WTC11 (cell line): ENCODE measurements around the gene TMEM204. TPM values are rescaled to one million over a fixed set of nuclear protein-coding genes. Genes with fewer than 3 reads are reported as not detected.

Experiments
- ATAC-seq: fragments of 200-7000 bp; cut with Tn5 transposase; 2 replicates; pipeline ENCODE4 v1.10.0; 2021; ENCODE audit warnings: mild to moderate bottlenecking, moderate library complexity
- CTCF ChIA-PET: fragments of 300-600 bp; sonication (Branson Sonifier 250); formaldehyde crosslinking; loops from one replicate; lab custom pipeline; 2021; ENCODE audit warnings: antibody characterized with exemption; lab: Charles Lee
- POLR2A ChIA-PET: fragments of 350-600 bp; sonication (Branson Sonifier 250); formaldehyde crosslinking; loops from one replicate; lab custom pipeline; 2021; ENCODE audit warnings: antibody characterized with exemption; lab: Charles Lee
- DNase-seq: peaks from one replicate; pipeline ENCODE4 v3.0.0; 2021; ENCODE audit warnings: low spot score
- H3K27ac Mint-ChIP-seq: 2 replicates; pipeline ENCODE4 v1.8.0; 2021; ENCODE audit warnings: mixed read lengths
- H3K27me3 Mint-ChIP-seq: 2 replicates; pipeline ENCODE4 v1.8.0; 2021; ENCODE audit warnings: low read depth, mild to moderate bottlenecking, moderate library complexity, mixed read lengths
- H3K36me3 Mint-ChIP-seq: 2 replicates; pipeline ENCODE4 v1.8.0; 2021; ENCODE audit warnings: mixed read lengths
- H3K4me1 Mint-ChIP-seq: 2 replicates; pipeline ENCODE4 v1.8.0; 2022; ENCODE audit warnings: mixed read lengths
- H3K4me3 Mint-ChIP-seq: 2 replicates; pipeline ENCODE4 v1.8.0; 2021; ENCODE audit warnings: mild to moderate bottlenecking, moderate library complexity, mixed read lengths
- H3K9me3 Mint-ChIP-seq: 2 replicates; pipeline ENCODE4 v1.8.0; 2021; ENCODE audit warnings: mixed read lengths
- ATF1 ChIP-seq: sonication (generic); formaldehyde crosslinking; IDR thresholded peaks from 2 replicates; pipeline ENCODE4 v1.8.1; 2023; ENCODE audit warnings: mild to moderate bottlenecking, moderate library complexity, missing genetic modification reagents
- ATF2 ChIP-seq: sonication (generic); formaldehyde crosslinking; IDR thresholded peaks from 2 replicates; pipeline ENCODE4 v1.8.1; 2022; ENCODE audit warnings: low read depth, missing genetic modification reagents, borderline replicate concordance
- ATF6 ChIP-seq: sonication (generic); formaldehyde crosslinking; IDR thresholded peaks from 2 replicates; pipeline ENCODE4 v1.8.1; 2023; ENCODE audit warnings: mild to moderate bottlenecking, missing genetic modification reagents
- CREM ChIP-seq: sonication (generic); formaldehyde crosslinking; IDR thresholded peaks from 2 replicates; pipeline ENCODE4 v1.8.1; 2022; ENCODE audit warnings: mild to moderate bottlenecking, missing genetic modification reagents, moderate library complexity
- FOXP4 ChIP-seq: sonication (generic); formaldehyde crosslinking; IDR thresholded peaks from 2 replicates; pipeline ENCODE4 v1.8.0; 2022; ENCODE audit warnings: mild to moderate bottlenecking, missing genetic modification reagents
- IRF1 ChIP-seq: sonication (generic); formaldehyde crosslinking; IDR thresholded peaks from 2 replicates; pipeline ENCODE4 v1.8.0; 2023; ENCODE audit warnings: missing genetic modification reagents
- MLX ChIP-seq: sonication (generic); formaldehyde crosslinking; IDR thresholded peaks from 2 replicates; pipeline ENCODE4 v1.8.1; 2023; ENCODE audit warnings: mild to moderate bottlenecking, missing genetic modification reagents, moderate library complexity
- NFYB ChIP-seq: sonication (generic); formaldehyde crosslinking; conservative IDR thresholded peaks from 2 replicates; pipeline ENCODE4 v1.8.0; 2022; ENCODE audit warnings: low read depth, missing genetic modification reagents
- RELA ChIP-seq: sonication (generic); formaldehyde crosslinking; IDR thresholded peaks from 2 replicates; pipeline ENCODE4 v1.8.1; 2022; ENCODE audit warnings: missing genetic modification reagents, mild to moderate bottlenecking, borderline replicate concordance
- TP53 ChIP-seq: sonication (generic); formaldehyde crosslinking; IDR thresholded peaks from 2 replicates; pipeline ENCODE4 v1.8.1; 2023; ENCODE audit warnings: mild to moderate bottlenecking, missing genetic modification reagents
- ZMAT4 ChIP-seq: fragments of 250-450 bp; sonication (Bioruptor Pico); IDR thresholded peaks from 2 replicates; pipeline ENCODE4 v1.9.0; 2021; ENCODE audit warnings: mild to moderate bottlenecking
- ZNF121 ChIP-seq: sonication (generic); formaldehyde crosslinking; IDR thresholded peaks from 2 replicates; pipeline ENCODE4 v1.8.0; 2023; ENCODE audit warnings: missing genetic modification reagents
- ZNF138 ChIP-seq: sonication (generic); formaldehyde crosslinking; conservative IDR thresholded peaks from 2 replicates; pipeline ENCODE4 v1.8.1; 2022; ENCODE audit warnings: mild to moderate bottlenecking, moderate library complexity, missing genetic modification reagents
- ZNF232 ChIP-seq: sonication (generic); formaldehyde crosslinking; IDR thresholded peaks from 2 replicates; pipeline ENCODE4 v1.8.0; 2022; ENCODE audit warnings: mild to moderate bottlenecking, missing genetic modification reagents
- ZNF317 ChIP-seq: sonication (generic); formaldehyde crosslinking; IDR thresholded peaks from 2 replicates; pipeline ENCODE4 v1.8.1; 2023; ENCODE audit warnings: low read depth, mild to moderate bottlenecking, moderate library complexity, missing genetic modification reagents, borderline replicate concordance
- ZSCAN18 ChIP-seq: fragments of 250-450 bp; sonication (Bioruptor Pico); IDR thresholded peaks from 2 replicates; pipeline ENCODE4 v2.1.2; 2022; ENCODE audit warnings: mild to moderate bottlenecking, moderate library complexity
- total RNA-seq: library from RNA; stranded (reverse); gene quantifications from 3 replicates; pipeline ENCODE4 v1.2.3, GENCODE V29; 2021

The TMEM204 gene
- total RNA-seq, 1 experiment from 2014 or later, result 0.35 TPM

- ATAC-seq (no peak), DNase-seq (no peak)
- Mint-ChIP-seq H3K27ac (no peak overlapping the region; the same call in 1 of the 2 replicates), H3K36me3 (peaks cover 48% of the 10 kb centered on the region), H3K9me3 (peaks cover 5% of the 10 kb centered on the region), H3K4me3 (no peak overlapping the region), H3K4me1 (no peaks in the 10 kb centered on the region), H3K27me3 (no peaks in the 10 kb centered on the region)
- ChIA-PET POLR2A (no interaction called here), CTCF (no interaction called here)
- no peak for TF ChIP-seq ZNF121 (CRISPR knock-in tag)
- no peak for TF ChIP-seq ZSCAN18 (CRISPR knock-in tag)
- TF ChIP-seq FOXP4 (CRISPR knock-in tag), result no peak
Measured at GRCh38 chr16:1579214-1579613, 45.7 kb downstream of the TMEM204 start.

GRCh38 chr16:1580256-1580655 is 46.8 kb downstream of the TMEM204 start:
- H3K27me3 Mint-ChIP-seq, result no peaks in the 10 kb centered on the region
- no peaks in the 10 kb centered on the region for H3K4me1 Mint-ChIP-seq
- H3K9me3 Mint-ChIP-seq, result peaks cover 5% of the 10 kb centered on the region
- H3K27ac Mint-ChIP-seq, result no peak overlapping the region
- peaks cover 53% of the 10 kb centered on the region for H3K36me3 Mint-ChIP-seq
- TF ChIP-seq CREM (CRISPR knock-in tag), result no peak
- TF ChIP-seq ATF2, result no peak
- no peak for TF ChIP-seq RELA (CRISPR knock-in tag)
- TF ChIP-seq NFYB, result no peak
- no peak for TF ChIP-seq ATF1
- no peak for TF ChIP-seq ZNF317
- TF ChIP-seq IRF1 (CRISPR knock-in tag), result no peak
- no peak for TF ChIP-seq ZNF138
- TF ChIP-seq ATF6 (CRISPR knock-in tag), result no peak
- no peak for TF ChIP-seq ZNF232
- no peak for TF ChIP-seq ZMAT4 (CRISPR knock-in tag)
- no peak for TF ChIP-seq MLX (CRISPR knock-in tag)
- no peak for TF ChIP-seq TP53
- TF ChIP-seq, all 79 proteins: peak for 0
- DNase-seq, result no peak
- CTCF ChIA-PET, result no interaction called here
- no peak overlapping the region for H3K4me3 Mint-ChIP-seq
- no peak for ATAC-seq
- POLR2A ChIA-PET, result no interaction called here
